Osteoblast (primary cell): ENCODE measurements around the gene RAPGEF1. TPM values are rescaled to one million over a fixed set of nuclear protein-coding genes. Genes with fewer than 3 reads are reported as not detected.

Source experiments
- DNase-seq: peaks from one replicate; pipeline ENCODE4 v3.0.0; 2011; ENCODE audit warnings: low spot score, mixed read lengths; ENCODE audit not compliant: insufficient read length; ENCODE audit errors: missing footprints
- H2AFZ ChIP-seq: 2 replicates; pipeline ENCODE4 v1.6.0; 2011; ENCODE audit warnings: mild to moderate bottlenecking, low read length
- H3K27ac ChIP-seq: 2 replicates; pipeline ENCODE4 v1.5.1; 2011; ENCODE audit warnings: mild to moderate bottlenecking, low read depth, low read length, moderate library complexity
- H3K27me3 ChIP-seq: 2 replicates; pipeline ENCODE4 v1.6.0; 2012; ENCODE audit warnings: mild to moderate bottlenecking, control low read depth, inconsistent platforms, low read length, moderate library complexity; ENCODE audit not compliant: insufficient read depth
- H3K36me3 ChIP-seq: 2 replicates; pipeline ENCODE4 v1.5.1; 2011; ENCODE audit warnings: mild to moderate bottlenecking, low read length, control low read depth, moderate library complexity; ENCODE audit not compliant: insufficient read depth
- H3K4me1 ChIP-seq: 2 replicates; pipeline ENCODE4 v1.5.1; 2011; ENCODE audit warnings: mild to moderate bottlenecking, low read length, control low read depth, moderate library complexity; ENCODE audit not compliant: insufficient read depth
- H3K4me2 ChIP-seq: 2 replicates; pipeline ENCODE4 v1.6.0; 2011; ENCODE audit warnings: mild to moderate bottlenecking, low read length; ENCODE audit not compliant: insufficient read depth
- H3K4me3 ChIP-seq: fragments of 200-600 bp; sonication (generic); 3 replicates; pipeline ENCODE4 v1.5.1; 2012; ENCODE audit warnings: mild to moderate bottlenecking, low read length, inconsistent platforms; ENCODE audit not compliant: insufficient read depth
- H3K79me2 ChIP-seq: 2 replicates; pipeline ENCODE4 v1.6.0; 2012; ENCODE audit warnings: mild to moderate bottlenecking, low read length, control low read depth, inconsistent platforms; ENCODE audit not compliant: insufficient read depth
- H3K9me3 ChIP-seq: 2 replicates; pipeline ENCODE4 v1.5.1; 2011; ENCODE audit warnings: low read depth, low read length, control low read depth
- H4K20me1 ChIP-seq: 2 replicates; pipeline ENCODE4 v1.6.0; 2012; ENCODE audit warnings: mild to moderate bottlenecking, low read length, control low read depth; ENCODE audit not compliant: insufficient read depth
- CTCF ChIP-seq: IDR thresholded peaks from 2 replicates; pipeline ENCODE4 v1.5.1; 2011; ENCODE audit warnings: mild to moderate bottlenecking, low read depth, low read length, moderate library complexity; ENCODE audit errors: extremely low read depth
- total RNA-seq: library from RNA; depleted of rRNA; stranded (reverse); fragments of >200 nt; gene quantifications from 2 replicates; pipeline ENCODE4 v1.2.3, GENCODE V29; 2012

Gene RAPGEF1
- total RNA-seq, 1 donor = 34.7 TPM

GRCh38 chr9:131732636-131733289 is 7.1 kb downstream of the RAPGEF1 start:
- peaks cover 64% of the 10 kb centered on the region for H3K4me1 ChIP-seq
- H2AFZ ChIP-seq = no peak overlapping the region
- TF ChIP-seq CTCF = no peak
- no peak overlapping the region for H3K4me3 ChIP-seq
- no peaks in the 10 kb centered on the region for H3K9me3 ChIP-seq
- H3K4me2 ChIP-seq = peak overlapping the region; percentile 3
- DNase-seq = no peak
- peaks cover 88% of the 10 kb centered on the region for H3K79me2 ChIP-seq
- H3K27me3 ChIP-seq = no peaks in the 10 kb centered on the region
- H3K27ac ChIP-seq = peak overlapping the region; percentile 1
- peaks cover 76% of the 10 kb centered on the region for H4K20me1 ChIP-seq
- no peaks in the 10 kb centered on the region for H3K36me3 ChIP-seq

DNA sequence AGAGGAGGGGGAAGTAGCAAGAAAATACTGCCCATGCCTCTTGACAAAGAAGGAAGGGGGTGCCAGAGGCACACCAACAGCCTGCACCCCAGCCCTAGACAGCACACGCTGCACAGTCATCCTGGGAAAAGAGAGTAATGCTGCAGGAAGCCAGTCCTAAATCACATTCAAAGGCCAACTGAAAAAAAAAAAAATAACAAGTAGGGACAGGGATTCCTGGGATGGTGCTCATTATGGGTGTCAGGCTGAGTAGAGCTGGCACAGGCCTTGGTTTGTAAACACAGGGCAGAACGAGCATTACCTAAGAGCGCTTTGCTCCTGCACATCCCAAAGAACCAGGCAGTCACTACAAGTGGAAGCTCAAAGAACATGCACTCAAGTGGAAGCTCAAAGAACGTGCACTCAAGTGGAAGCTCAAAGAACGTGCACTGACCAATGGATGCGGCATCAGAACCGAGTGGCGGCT is 7.8 kb downstream of the RAPGEF1 start:
- Histone ChIP-seq H3K27me3 (no peaks in the 10 kb centered on the region), H2AFZ (no peak overlapping the region), H4K20me1 (peaks cover 77% of the 10 kb centered on the region), H3K4me1 (peaks cover 71% of the 10 kb centered on the region), H3K36me3 (no peaks in the 10 kb centered on the region), H3K79me2 (peaks cover 86% of the 10 kb centered on the region), H3K4me2 (peak overlapping the region; percentile 3), H3K27ac (peak overlapping the region; percentile 62), H3K9me3 (no peaks in the 10 kb centered on the region), H3K4me3 (no peak overlapping the region)
- TF ChIP-seq CTCF = no peak
- peak; percentile 88 for DNase-seq

GRCh38 chr9:131731644-131732043 is 8.2 kb downstream of the RAPGEF1 start:
- Histone ChIP-seq H3K36me3 (no peaks in the 10 kb centered on the region), H3K9me3 (no peaks in the 10 kb centered on the region), H2AFZ (no peak overlapping the region), H3K27ac (peak overlapping the region; percentile 62), H4K20me1 (peaks cover 72% of the 10 kb centered on the region), H3K79me2 (peaks cover 86% of the 10 kb centered on the region), H3K27me3 (no peaks in the 10 kb centered on the region), H3K4me1 (peaks cover 72% of the 10 kb centered on the region), H3K4me2 (peak overlapping the region; percentile 3), H3K4me3 (no peak overlapping the region)
- no peak for DNase-seq
- no peak for TF ChIP-seq CTCF

DNA sequence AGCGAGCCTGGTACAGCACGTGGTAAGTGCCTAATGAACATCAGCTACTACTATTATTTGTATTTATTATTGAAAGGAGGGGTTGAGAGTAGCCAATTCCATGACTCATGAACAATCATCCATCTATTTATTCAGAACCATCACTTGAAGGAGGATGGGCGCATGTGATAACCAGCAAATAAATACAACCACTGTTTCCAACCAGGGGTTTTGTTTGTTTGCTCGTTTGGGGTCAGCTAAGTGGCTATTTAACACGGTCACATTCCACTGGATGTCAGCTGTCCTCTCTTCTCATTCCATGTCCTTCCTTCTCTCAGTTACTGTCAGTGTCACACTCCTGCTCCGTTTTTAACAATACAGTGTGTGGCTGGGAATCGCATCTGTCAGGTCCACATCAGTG is 8.6 kb downstream of the RAPGEF1 start:
- Histone ChIP-seq H3K9me3 (no peaks in the 10 kb centered on the region), H4K20me1 (peaks cover 68% of the 10 kb centered on the region), H3K27ac (peak overlapping the region; percentile 62), H3K4me2 (peak overlapping the region; percentile 3), H3K4me3 (no peak overlapping the region), H2AFZ (no peak overlapping the region), H3K36me3 (no peaks in the 10 kb centered on the region), H3K4me1 (peaks cover 69% of the 10 kb centered on the region), H3K27me3 (no peaks in the 10 kb centered on the region), H3K79me2 (peaks cover 86% of the 10 kb centered on the region)
- no peak for DNase-seq
- no peak for TF ChIP-seq CTCF
